ENCODE data around the gene CORO7. TPM values are rescaled to one million over a fixed set of nuclear protein-coding genes. Genes with fewer than 3 reads are reported as not detected.

The CORO7 gene
- total RNA-seq, 1 donor: 17.7 TPM

DNA sequence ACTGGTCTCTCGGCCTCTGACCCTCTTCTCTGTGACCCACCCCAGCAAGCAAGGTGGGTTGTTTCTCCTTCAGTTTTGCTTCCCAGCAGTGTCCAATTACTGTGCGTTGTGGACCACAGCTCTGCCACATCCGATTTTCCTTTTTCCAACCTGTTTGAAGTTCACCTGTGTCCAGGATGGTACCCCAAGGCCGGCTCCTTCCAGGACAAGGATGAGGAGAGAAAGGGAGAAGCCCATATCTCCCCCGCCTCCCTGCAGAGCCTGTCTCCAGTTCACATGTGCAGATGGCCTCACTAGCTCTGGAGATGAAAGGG is 44.5 kb upstream of the CORO7 start:
- Histone ChIP-seq H3K27me3 (ENCODE audit: insufficient read depth, low read length) (no peaks in the 10 kb centered on the region), H3K79me2 (ENCODE audit: insufficient read depth, low read length) (no peaks in the 10 kb centered on the region), H3K4me2 (ENCODE audit: insufficient read depth, low read length) (no peak overlapping the region), H4K20me1 (ENCODE audit: insufficient read depth, low read length) (peaks cover 7% of the 10 kb centered on the region), H3K36me3 (ENCODE audit: insufficient read depth, low read length) (peaks cover 35% of the 10 kb centered on the region), H3K9me3 (ENCODE audit: low read depth, low read length) (no peaks in the 10 kb centered on the region), H3K4me3 (ENCODE audit: insufficient read depth, low read length) (no peak overlapping the region), H3K27ac (ENCODE audit: low read depth, low read length) (no peak overlapping the region), H2AFZ (ENCODE audit: low read length) (no peak overlapping the region), H3K4me1 (ENCODE audit: insufficient read depth, low read length) (peaks cover 23% of the 10 kb centered on the region)
- no peak for DNase-seq (ENCODE audit: insufficient read length, low spot score, missing footprints)
- no peak for TF ChIP-seq CTCF (IDR thresholded peaks at IDR 0.05; ENCODE audit: extremely low read depth, low read depth, low read length)

DNA sequence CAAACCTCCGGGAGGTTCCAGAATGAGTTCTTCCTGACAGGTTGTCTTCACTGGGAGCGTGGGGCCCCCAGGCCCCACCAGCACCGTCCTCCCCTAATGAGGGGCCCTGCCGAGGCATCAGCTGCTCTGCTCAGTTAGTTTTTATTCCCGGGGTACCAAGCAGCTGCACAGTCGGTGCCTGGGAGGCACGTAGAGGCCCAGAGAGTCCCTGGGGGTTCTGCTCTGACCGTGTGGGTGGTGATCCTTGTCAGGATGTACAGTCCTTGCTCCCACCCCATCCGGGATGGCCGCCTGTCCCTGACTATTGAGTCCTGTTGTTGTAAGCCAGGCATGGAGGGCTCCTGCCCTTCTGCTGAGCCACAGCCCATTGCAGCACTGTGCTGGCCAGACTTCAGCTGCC is 39.6 kb upstream of the CORO7 start:
- TF ChIP-seq CTCF (IDR thresholded peaks at IDR 0.05; ENCODE audit: extremely low read depth, low read depth, low read length): no peak
- Histone ChIP-seq H3K4me3 (ENCODE audit: insufficient read depth, low read length) (no peak overlapping the region), H3K36me3 (ENCODE audit: insufficient read depth, low read length) (peaks cover 47% of the 10 kb centered on the region), H3K27ac (ENCODE audit: low read depth, low read length) (no peak overlapping the region), H3K4me1 (ENCODE audit: insufficient read depth, low read length) (peaks cover 8% of the 10 kb centered on the region), H2AFZ (ENCODE audit: low read length) (no peak overlapping the region), H3K79me2 (ENCODE audit: insufficient read depth, low read length) (no peaks in the 10 kb centered on the region), H4K20me1 (ENCODE audit: insufficient read depth, low read length) (peaks cover 26% of the 10 kb centered on the region), H3K27me3 (ENCODE audit: insufficient read depth, low read length) (no peaks in the 10 kb centered on the region), H3K4me2 (ENCODE audit: insufficient read depth, low read length) (no peak overlapping the region), H3K9me3 (ENCODE audit: low read depth, low read length) (no peaks in the 10 kb centered on the region)
- DNase-seq (ENCODE audit: insufficient read length, low spot score, missing footprints): no peak

- no peaks in the 10 kb centered on the region for H3K27me3 ChIP-seq (ENCODE audit: insufficient read depth, low read length)
- peaks cover 8% of the 10 kb centered on the region for H3K4me1 ChIP-seq (ENCODE audit: insufficient read depth, low read length)
- peaks cover 54% of the 10 kb centered on the region for H3K36me3 ChIP-seq (ENCODE audit: insufficient read depth, low read length)
- peaks cover 26% of the 10 kb centered on the region for H4K20me1 ChIP-seq (ENCODE audit: insufficient read depth, low read length)
- no peak overlapping the region for H2AFZ ChIP-seq (ENCODE audit: low read length)
- H3K27ac ChIP-seq (ENCODE audit: low read depth, low read length): no peak overlapping the region
- no peaks in the 10 kb centered on the region for H3K79me2 ChIP-seq (ENCODE audit: insufficient read depth, low read length)
- no peak for TF ChIP-seq CTCF (IDR thresholded peaks at IDR 0.05; ENCODE audit: extremely low read depth, low read depth, low read length)
- no peaks in the 10 kb centered on the region for H3K9me3 ChIP-seq (ENCODE audit: low read depth, low read length)
- H3K4me2 ChIP-seq (ENCODE audit: insufficient read depth, low read length): no peak overlapping the region
- H3K4me3 ChIP-seq (ENCODE audit: insufficient read depth, low read length): no peak overlapping the region
- no peak for DNase-seq (ENCODE audit: insufficient read length, low spot score, missing footprints)
Observed at GRCh38 chr16:4455081-4455480, 38.7 kb upstream of the CORO7 start.

- Histone ChIP-seq H4K20me1 (ENCODE audit: insufficient read depth, low read length) (peaks cover 26% of the 10 kb centered on the region), H3K79me2 (ENCODE audit: insufficient read depth, low read length) (no peaks in the 10 kb centered on the region), H3K4me1 (ENCODE audit: insufficient read depth, low read length) (peaks cover 8% of the 10 kb centered on the region), H3K36me3 (ENCODE audit: insufficient read depth, low read length) (peaks cover 57% of the 10 kb centered on the region), H3K27me3 (ENCODE audit: insufficient read depth, low read length) (no peaks in the 10 kb centered on the region), H3K9me3 (ENCODE audit: low read depth, low read length) (no peaks in the 10 kb centered on the region), H3K27ac (ENCODE audit: low read depth, low read length) (no peak overlapping the region), H2AFZ (ENCODE audit: low read length) (no peak overlapping the region), H3K4me3 (ENCODE audit: insufficient read depth, low read length) (no peak overlapping the region), H3K4me2 (ENCODE audit: insufficient read depth, low read length) (no peak overlapping the region)
- TF ChIP-seq CTCF (IDR thresholded peaks at IDR 0.05; ENCODE audit: extremely low read depth, low read depth, low read length): no peak
- DNase-seq (ENCODE audit: insufficient read length, low spot score, missing footprints): no peak
Observed at GRCh38 chr16:4454623-4455022, 38.2 kb upstream of the CORO7 start.
